BE2C (cell line): ENCODE results near the gene PPA1.
"Not testable (repeated sequence)": the region's sequence is repeated elsewhere in the genome, so short reads cannot be mapped to it uniquely, and the experiment has no call there.

Source experiments
- DNase-seq: peaks from one replicate; pipeline ENCODE4 v3.0.0-alpha.2; 2020
- H3K27me3 ChIP-seq: fragments of 250-450 bp; sonication (Bioruptor Pico); 2 replicates; pipeline ENCODE4 v1.5.1; 2020; ENCODE audit warnings: mild to moderate bottlenecking
- H3K36me3 ChIP-seq: fragments of 250-450 bp; sonication (Bioruptor Pico); 2 replicates; pipeline ENCODE4 v1.5.1; 2020; ENCODE audit warnings: mild to moderate bottlenecking
- H3K4me1 ChIP-seq: fragments of 250-450 bp; sonication (Bioruptor Pico); 2 replicates; pipeline ENCODE4 v1.5.1; 2020
- H3K4me3 ChIP-seq: 2 replicates; pipeline ENCODE4 v1.5.1; 2011; ENCODE audit warnings: low read depth, low read length
- H3K9me3 ChIP-seq: fragments of 250-450 bp; sonication (Bioruptor Pico); 2 replicates; pipeline ENCODE4 v1.5.1; 2020
- CTCF ChIP-seq: IDR thresholded peaks from 2 replicates; pipeline ENCODE4 v1.5.1; 2012; ENCODE audit warnings: mild to moderate bottlenecking, low read depth, low read length

The PPA1 gene

GRCh38 chr10:70183304-70183703 lies 49.9 kb downstream of the PPA1 start:
- no peak for TF ChIP-seq CTCF
- Histone ChIP-seq H3K36me3 (no peaks in the 10 kb centered on the region), H3K4me1 (no peaks in the 10 kb centered on the region), H3K9me3 (no peaks in the 10 kb centered on the region), H3K27me3 (no peaks in the 10 kb centered on the region; the same call in 1 of the 2 replicates), H3K4me3 (no peak overlapping the region)
- DNase-seq = no peak

- not testable (repeated sequence) for H3K4me1 ChIP-seq, DNase-seq, H3K9me3 ChIP-seq, H3K4me3 ChIP-seq, H3K27me3 ChIP-seq, H3K36me3 ChIP-seq
Measured at GRCh38 chr10:70179209-70179608, 54.0 kb downstream of the PPA1 start.

GRCh38 chr10:70178139-70178725 lies 55.0 kb downstream of the PPA1 start:
- DNase-seq = no peak
- TF ChIP-seq CTCF = no peak
- H3K36me3 ChIP-seq = no peaks in the 10 kb centered on the region
- H3K27me3 ChIP-seq = no peaks in the 10 kb centered on the region
- H3K4me1 ChIP-seq = no peaks in the 10 kb centered on the region
- no peaks in the 10 kb centered on the region for H3K9me3 ChIP-seq
- H3K4me3 ChIP-seq = no peak overlapping the region

- Histone ChIP-seq H3K9me3 (no peaks in the 10 kb centered on the region), H3K36me3 (no peaks in the 10 kb centered on the region)
- TF ChIP-seq CTCF = no peak
Measured at GRCh38 chr10:70176441-70176840, 56.8 kb downstream of the PPA1 start.

GRCh38 chr10:70175516-70175915 lies 57.7 kb downstream of the PPA1 start:
- no peak for TF ChIP-seq CTCF
- DNase-seq = no peak
- Histone ChIP-seq H3K27me3 (no peaks in the 10 kb centered on the region), H3K36me3 (no peaks in the 10 kb centered on the region), H3K9me3 (no peaks in the 10 kb centered on the region), H3K4me3 (no peak overlapping the region), H3K4me1 (no peaks in the 10 kb centered on the region)

More at GRCh38 chr10:70176441-70176840, 56.8 kb downstream of the PPA1 start:
- DNase-seq = no peak
- no peaks in the 10 kb centered on the region for H3K4me1 ChIP-seq
- no peak overlapping the region for H3K4me3 ChIP-seq
- H3K27me3 ChIP-seq = no peaks in the 10 kb centered on the region

- Histone ChIP-seq H3K4me1 (no peaks in the 10 kb centered on the region), H3K4me3 (no peak overlapping the region), H3K36me3 (0 out of 2 replicates have a peak, but pooled peaks cover 4% of the 10 kb centered on the region), H3K9me3 (no peaks in the 10 kb centered on the region), H3K27me3 (no peaks in the 10 kb centered on the region)
- no peak for DNase-seq
- no peak for TF ChIP-seq CTCF
Measured at GRCh38 chr10:70174058-70174741, 59.0 kb downstream of the PPA1 start.
